Panc1 (cell line): ENCODE measurements around the gene ZER1. TPM values are rescaled to one million over a fixed set of nuclear protein-coding genes. Genes with fewer than 3 reads are reported as not detected.

Source experiments
- ATAC-seq: fragments of 200-7000 bp; cut with Tn5 transposase; 2 replicates; pipeline ENCODE4 v1.9.1; 2020; ENCODE audit warnings: mild to moderate bottlenecking, moderate library complexity
- BruUV-seq: library from RNA; stranded (reverse); fragments of 400-500 nt; replicated peaks from 2 replicates; lab custom pipeline; 2021; lab: Mats Ljungman, UMichigan
- CTCF ChIA-PET: fragments of 300-600 bp; sonication (Branson Sonifier 250); formaldehyde crosslinking; loops from one replicate; lab custom pipeline; 2022; ENCODE audit warnings: antibody characterized with exemption; lab: Charles Lee
- POLR2A ChIA-PET: fragments of 300-600 bp; sonication (Branson Sonifier 250); formaldehyde crosslinking; loops from one replicate; lab custom pipeline; 2022; ENCODE audit warnings: antibody characterized with exemption; lab: Charles Lee
- DNase-seq: peaks from one replicate; pipeline ENCODE4 v3.0.0-alpha.2; 2010; ENCODE audit warnings: low read depth, low spot score
- H3K27ac ChIP-seq: 2 replicates; pipeline ENCODE4 v1.5.1; 2011; ENCODE audit warnings: mild to moderate bottlenecking, low read length, inconsistent platforms
- H3K27me3 ChIP-seq: fragments of 200-500 bp; sonication (Bioruptor generic); 2 replicates; pipeline ENCODE4 v1.6.0; 2014; ENCODE audit warnings: low read length, inconsistent platforms; ENCODE audit not compliant: control insufficient read depth, insufficient read depth
- H3K36me3 ChIP-seq: fragments of 200-500 bp; sonication (Bioruptor generic); 2 replicates; pipeline ENCODE4 v1.5.1; 2014; ENCODE audit warnings: inconsistent platforms, mild to moderate bottlenecking, low read length, moderate library complexity; ENCODE audit not compliant: control insufficient read depth, insufficient read depth
- H3K4me1 ChIP-seq: 2 replicates; pipeline ENCODE4 v1.5.1; 2011; ENCODE audit warnings: inconsistent platforms, mild to moderate bottlenecking, low read length, moderate library complexity; ENCODE audit not compliant: control insufficient read depth, insufficient read depth
- H3K4me3 ChIP-seq, 2 experiments: 2 replicates each; pipeline ENCODE4 v1.5.1; 2011 to 2012; ENCODE audit warnings: low read depth in 2 of 2, low read length in 2 of 2, mild to moderate bottlenecking in 2 of 2, inconsistent platforms in 1 of 2, moderate library complexity in 1 of 2
- H3K9me3 ChIP-seq: fragments of 200-500 bp; sonication (Bioruptor generic); 2 replicates; pipeline ENCODE4 v1.5.1; 2014; ENCODE audit warnings: low read depth, mild to moderate bottlenecking, inconsistent platforms, low read length, moderate library complexity; ENCODE audit not compliant: control insufficient read depth, insufficient read depth
- CTCF ChIP-seq: fragments of 450-650 bp; IDR thresholded peaks from 2 replicates; pipeline ENCODE4 v1.5.1; 2017; ENCODE audit warnings: mild to moderate bottlenecking
- POLR2AphosphoS5 ChIP-seq: IDR thresholded peaks from 2 replicates; pipeline ENCODE4 v1.6.1; 2012; ENCODE audit warnings: mild to moderate bottlenecking, low read depth, low read length, moderate library complexity
- REST ChIP-seq, 2 experiments: IDR thresholded peaks; 2 replicates each; pipeline ENCODE4 v1.6.1; 2011 to 2012; ENCODE audit warnings: low read depth in 2 of 2, control low read depth in 1 of 2, low read length in 1 of 2, mild to moderate bottlenecking in 1 of 2, moderate library complexity in 1 of 2; ENCODE audit not compliant: insufficient read depth in 1 of 2
- SIN3A ChIP-seq: IDR thresholded peaks from 2 replicates; pipeline ENCODE4 v1.6.1; 2012; ENCODE audit warnings: low read depth, mild to moderate bottlenecking, low read length, moderate library complexity, borderline replicate concordance; ENCODE audit not compliant: insufficient read depth
- TCF7L2 ChIP-seq: IDR thresholded peaks from 2 replicates; pipeline ENCODE4 v1.6.1; 2011; ENCODE audit warnings: mild to moderate bottlenecking, low read depth, low read length, inconsistent platforms
- in situ Hi-C: cut with HindIII; loops from 2 replicates; pipeline ENCODE4 v1.10.0; 2016; ENCODE audit warnings: low sequenced_read_pairs, low pct_unique_long_range_greater_than_20kb
- intact Hi-C: fragments of 100-400 bp; cut with micrococcal nuclease; formaldehyde crosslinking; loops from one replicate; pipeline ENCODE4 v1.10.0; 2022; ENCODE audit not compliant: unreplicated experiment
- total RNA-seq: library from RNA; stranded (reverse); gene quantifications from one replicate; pipeline ENCODE4 v1.2.1, GENCODE V29; 2021; ENCODE audit not compliant: unreplicated experiment

The ZER1 gene
- total RNA-seq, 1 experiment from 2014 or later: 16.2 TPM

- Histone ChIP-seq H3K4me3 (no peak overlapping the region), H3K27ac (no peak overlapping the region), H3K4me1 (no peaks in the 10 kb centered on the region), H3K9me3 (no peaks in the 10 kb centered on the region), H3K36me3 (no peaks in the 10 kb centered on the region; the same call in 1 of the 2 replicates), H3K27me3 (no peaks in the 10 kb centered on the region)
- in situ Hi-C loops (no loop called here), intact Hi-C loops (no loop called here)
- ChIA-PET POLR2A (no interaction called here), CTCF (no interaction called here)
- ATAC-seq: peak; percentile 72
- no peak for DNase-seq
- BruUV-seq: no TSS peak
- TF ChIP-seq REST (IDR thresholded peaks at IDR 0.05; ENCODE audit: insufficient read depth in 1 of 2, low read depth in 2 of 2, low read length in 1 of 2) (no peak), CTCF (no peak), TCF7L2 (no peak), POLR2AphosphoS5 (no peak), SIN3A (no peak)
These were observed 59.0 kb downstream of the ZER1 start for GRCh38 chr9:128712451-128713410.

DNA sequence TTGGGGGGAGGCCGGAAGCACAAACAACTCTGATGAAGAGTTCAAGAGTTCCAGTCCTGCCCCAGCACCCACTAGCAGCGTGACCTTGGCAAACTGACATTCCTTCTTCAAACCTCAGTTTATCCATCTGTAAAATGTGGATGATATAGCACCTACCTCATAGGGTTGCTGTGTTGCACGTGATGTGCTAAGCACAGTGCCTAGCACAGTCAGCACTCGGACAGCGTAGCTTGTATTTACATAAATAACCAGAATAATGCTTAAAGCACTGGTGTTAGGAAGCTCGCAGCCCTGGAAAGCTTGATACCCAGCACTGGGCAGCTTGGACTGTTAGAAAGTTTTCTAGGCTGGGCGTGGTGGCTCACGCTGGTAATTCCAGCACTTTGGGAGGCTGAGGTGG lies 64.3 kb downstream of the ZER1 start:
- DNase-seq (no peak), ATAC-seq (no peak)
- intact Hi-C loops (no loop called here), in situ Hi-C loops (no loop called here)
- CTCF ChIA-PET: no interaction called here
- TF ChIP-seq CTCF (no peak), POLR2AphosphoS5 (no peak), SIN3A (no peak), TCF7L2 (no peak), REST (IDR thresholded peaks at IDR 0.05; ENCODE audit: insufficient read depth in 1 of 2, low read depth in 2 of 2, low read length in 1 of 2) (no peak)
- Histone ChIP-seq H3K9me3 (no peaks in the 10 kb centered on the region), H3K27ac (no peak overlapping the region), H3K27me3 (no peaks in the 10 kb centered on the region), H3K36me3 (no peaks in the 10 kb centered on the region; the same call in 1 of the 2 replicates), H3K4me1 (peaks cover 3% of the 10 kb centered on the region; the same call in 1 of the 2 replicates), H3K4me3 (no peak overlapping the region)
- BruUV-seq: no TSS peak
- POLR2A ChIA-PET: interaction anchor here (0.6 kb wide), 1 partner anchor 15 kb away, joined by 3 read pairs; no protein-coding TSS in a partner anchor
